ENCODE results near the gene CCDC154. TPM values are rescaled to one million over a fixed set of nuclear protein-coding genes. Genes with fewer than 3 reads are reported as not detected.

CCDC154 gene
- total and polyA plus RNA-seq, 9 of the 15 experiments (the other 6 are each of a cell fraction or from before 2014, with no cell fraction given) = 0.15 to 1.4 (median 0.20) TPM; not detected in 5

- no peak overlapping the region for H3K27ac ChIP-seq (ENCODE audit: extremely low read depth, low read depth, low read length)
- H3K4me1 ChIP-seq (replicated peaks in 1 of 2; ENCODE audit: control insufficient read depth in 2 of 2, insufficient read depth in 2 of 2, low read length in 2 of 2) = peaks cover 0 to 42% of the 10 kb centered on the region in 2 experiments; a peak in 2 of 5 replicates
- intact Hi-C loops (cut with micrococcal nuclease) (no loop called here), in situ Hi-C loops (cut with MboI) (no loop called here)
- BruUV-seq (replicated peaks) = no TSS peak
- no peaks in the 10 kb centered on the region for H3K9me3 ChIP-seq (replicated peaks; ENCODE audit: control insufficient read depth, insufficient read depth, low read depth, low read length)
- TF ChIP-seq, protein P1, sequence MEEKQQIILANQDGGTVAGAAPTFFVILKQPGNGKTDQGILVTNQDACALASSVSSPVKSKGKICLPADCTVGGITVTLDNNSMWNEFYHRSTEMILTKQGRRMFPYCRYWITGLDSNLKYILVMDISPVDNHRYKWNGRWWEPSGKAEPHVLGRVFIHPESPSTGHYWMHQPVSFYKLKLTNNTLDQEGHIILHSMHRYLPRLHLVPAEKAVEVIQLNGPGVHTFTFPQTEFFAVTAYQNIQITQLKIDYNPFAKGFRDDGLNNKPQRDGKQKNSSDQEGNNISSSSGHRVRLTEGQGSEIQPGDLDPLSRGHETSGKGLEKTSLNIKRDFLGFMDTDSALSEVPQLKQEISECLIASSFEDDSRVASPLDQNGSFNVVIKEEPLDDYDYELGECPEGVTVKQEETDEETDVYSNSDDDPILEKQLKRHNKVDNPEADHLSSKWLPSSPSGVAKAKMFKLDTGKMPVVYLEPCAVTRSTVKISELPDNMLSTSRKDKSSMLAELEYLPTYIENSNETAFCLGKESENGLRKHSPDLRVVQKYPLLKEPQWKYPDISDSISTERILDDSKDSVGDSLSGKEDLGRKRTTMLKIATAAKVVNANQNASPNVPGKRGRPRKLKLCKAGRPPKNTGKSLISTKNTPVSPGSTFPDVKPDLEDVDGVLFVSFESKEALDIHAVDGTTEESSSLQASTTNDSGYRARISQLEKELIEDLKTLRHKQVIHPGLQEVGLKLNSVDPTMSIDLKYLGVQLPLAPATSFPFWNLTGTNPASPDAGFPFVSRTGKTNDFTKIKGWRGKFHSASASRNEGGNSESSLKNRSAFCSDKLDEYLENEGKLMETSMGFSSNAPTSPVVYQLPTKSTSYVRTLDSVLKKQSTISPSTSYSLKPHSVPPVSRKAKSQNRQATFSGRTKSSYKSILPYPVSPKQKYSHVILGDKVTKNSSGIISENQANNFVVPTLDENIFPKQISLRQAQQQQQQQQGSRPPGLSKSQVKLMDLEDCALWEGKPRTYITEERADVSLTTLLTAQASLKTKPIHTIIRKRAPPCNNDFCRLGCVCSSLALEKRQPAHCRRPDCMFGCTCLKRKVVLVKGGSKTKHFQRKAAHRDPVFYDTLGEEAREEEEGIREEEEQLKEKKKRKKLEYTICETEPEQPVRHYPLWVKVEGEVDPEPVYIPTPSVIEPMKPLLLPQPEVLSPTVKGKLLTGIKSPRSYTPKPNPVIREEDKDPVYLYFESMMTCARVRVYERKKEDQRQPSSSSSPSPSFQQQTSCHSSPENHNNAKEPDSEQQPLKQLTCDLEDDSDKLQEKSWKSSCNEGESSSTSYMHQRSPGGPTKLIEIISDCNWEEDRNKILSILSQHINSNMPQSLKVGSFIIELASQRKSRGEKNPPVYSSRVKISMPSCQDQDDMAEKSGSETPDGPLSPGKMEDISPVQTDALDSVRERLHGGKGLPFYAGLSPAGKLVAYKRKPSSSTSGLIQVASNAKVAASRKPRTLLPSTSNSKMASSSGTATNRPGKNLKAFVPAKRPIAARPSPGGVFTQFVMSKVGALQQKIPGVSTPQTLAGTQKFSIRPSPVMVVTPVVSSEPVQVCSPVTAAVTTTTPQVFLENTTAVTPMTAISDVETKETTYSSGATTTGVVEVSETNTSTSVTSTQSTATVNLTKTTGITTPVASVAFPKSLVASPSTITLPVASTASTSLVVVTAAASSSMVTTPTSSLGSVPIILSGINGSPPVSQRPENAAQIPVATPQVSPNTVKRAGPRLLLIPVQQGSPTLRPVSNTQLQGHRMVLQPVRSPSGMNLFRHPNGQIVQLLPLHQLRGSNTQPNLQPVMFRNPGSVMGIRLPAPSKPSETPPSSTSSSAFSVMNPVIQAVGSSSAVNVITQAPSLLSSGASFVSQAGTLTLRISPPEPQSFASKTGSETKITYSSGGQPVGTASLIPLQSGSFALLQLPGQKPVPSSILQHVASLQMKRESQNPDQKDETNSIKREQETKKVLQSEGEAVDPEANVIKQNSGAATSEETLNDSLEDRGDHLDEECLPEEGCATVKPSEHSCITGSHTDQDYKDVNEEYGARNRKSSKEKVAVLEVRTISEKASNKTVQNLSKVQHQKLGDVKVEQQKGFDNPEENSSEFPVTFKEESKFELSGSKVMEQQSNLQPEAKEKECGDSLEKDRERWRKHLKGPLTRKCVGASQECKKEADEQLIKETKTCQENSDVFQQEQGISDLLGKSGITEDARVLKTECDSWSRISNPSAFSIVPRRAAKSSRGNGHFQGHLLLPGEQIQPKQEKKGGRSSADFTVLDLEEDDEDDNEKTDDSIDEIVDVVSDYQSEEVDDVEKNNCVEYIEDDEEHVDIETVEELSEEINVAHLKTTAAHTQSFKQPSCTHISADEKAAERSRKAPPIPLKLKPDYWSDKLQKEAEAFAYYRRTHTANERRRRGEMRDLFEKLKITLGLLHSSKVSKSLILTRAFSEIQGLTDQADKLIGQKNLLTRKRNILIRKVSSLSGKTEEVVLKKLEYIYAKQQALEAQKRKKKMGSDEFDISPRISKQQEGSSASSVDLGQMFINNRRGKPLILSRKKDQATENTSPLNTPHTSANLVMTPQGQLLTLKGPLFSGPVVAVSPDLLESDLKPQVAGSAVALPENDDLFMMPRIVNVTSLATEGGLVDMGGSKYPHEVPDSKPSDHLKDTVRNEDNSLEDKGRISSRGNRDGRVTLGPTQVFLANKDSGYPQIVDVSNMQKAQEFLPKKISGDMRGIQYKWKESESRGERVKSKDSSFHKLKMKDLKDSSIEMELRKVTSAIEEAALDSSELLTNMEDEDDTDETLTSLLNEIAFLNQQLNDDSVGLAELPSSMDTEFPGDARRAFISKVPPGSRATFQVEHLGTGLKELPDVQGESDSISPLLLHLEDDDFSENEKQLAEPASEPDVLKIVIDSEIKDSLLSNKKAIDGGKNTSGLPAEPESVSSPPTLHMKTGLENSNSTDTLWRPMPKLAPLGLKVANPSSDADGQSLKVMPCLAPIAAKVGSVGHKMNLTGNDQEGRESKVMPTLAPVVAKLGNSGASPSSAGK (IDR thresholded peaks at IDR 0.05) = no peak
- TF ChIP-seq BHLHE40 (IDR thresholded peaks at IDR 0.05; ENCODE audit: low read length) = no peak
- no peak for TF ChIP-seq ZFPM2 (CRISPR knock-in tag; IDR thresholded peaks at IDR 0.05)
- TF ChIP-seq SMARCA5 (IDR thresholded peaks at IDR 0.05) = no peak
- no peak for TF ChIP-seq HMGN3 (IDR thresholded peaks at IDR 0.05; ENCODE audit: borderline replicate concordance, extremely low read depth, insufficient read length, low read depth, low read length)
- TF ChIP-seq ZFX (CRISPR knock-in tag; IDR thresholded peaks at IDR 0.05) = no peak
- TF ChIP-seq FOXJ3 (CRISPR knock-in tag; IDR thresholded peaks at IDR 0.05) = no peak
- no peak for TF ChIP-seq ZNF134 (CRISPR knock-in tag; conservative IDR thresholded peaks at IDR 0.05)
- no peak for TF ChIP-seq ZNF830 (CRISPR knock-in tag; IDR thresholded peaks at IDR 0.05)
- no peak for TF ChIP-seq BCOR (IDR thresholded peaks at IDR 0.05)
- H4K20me1 ChIP-seq (replicated peaks; ENCODE audit: control insufficient read depth, insufficient read depth, low read length) = no peaks in the 10 kb centered on the region
- no peak for FAIRE-seq
- WGBS (ENCODE audit: insufficient coverage, low coverage, missing lambda C conversion rate) = 64% methylated on average over 17 of the region's 21 CpGs
- H3K4me2 ChIP-seq (ENCODE audit: insufficient read depth, low read length) = no peak overlapping the region
- H3K9me1 ChIP-seq (ENCODE audit: control insufficient read depth, insufficient read depth, low read length) = no peaks in the 10 kb centered on the region
- no peak overlapping the region for H3K9ac ChIP-seq (ENCODE audit: insufficient read depth in 1 of 2, low read depth in 2 of 2, low read length in 2 of 2)
- H3K79me2 ChIP-seq (ENCODE audit: control insufficient read depth, insufficient read depth, low read length) = no peaks in the 10 kb centered on the region
- ATAC-seq = no peak
- ChIA-PET CTCF (ENCODE audit: low intra/inter-chr PET ratio) (no interaction called here), POLR2A (interaction anchor here (1.5 kb wide), 1 partner anchor 20 kb away, joined by 4 read pairs; no protein-coding TSS in a partner anchor)
- DNase-seq (ENCODE audit: extremely low read depth in 1 of 4, low spot score in 3 of 4) = no peak
- H3K4me3 ChIP-seq = no peak overlapping the region
- H2AFZ ChIP-seq (ENCODE audit: low read depth, low read length) = no peak overlapping the region
- H3K27me3 ChIP-seq (ENCODE audit: control insufficient read depth in 2 of 2, insufficient read depth in 2 of 2, low read length in 2 of 2) = no peaks in the 10 kb centered on the region
- no peaks in the 10 kb centered on the region for H3K36me3 ChIP-seq (ENCODE audit: control insufficient read depth, insufficient read depth, low read length)
These were observed 46.6 kb downstream of the CCDC154 start for GRCh38 chr16:1397779-1398178.
